ENCODE results near the gene UTP18. TPM values are rescaled to one million over a fixed set of nuclear protein-coding genes. Genes with fewer than 3 reads are reported as not detected.
A peak's percentile ranks its signal among the peaks of the same experiment; 100 is the strongest.
"Not testable (repeated sequence)": the region's sequence is repeated elsewhere in the genome, so short reads cannot be mapped to it uniquely, and the experiment has no call there.

UTP18 gene
- total RNA-seq, result 10 to 100 TPM; 46.1 to 49.3 TPM
- 10 to 100 TPM; 42.5 to 70.8 (median 54.4) TPM for polyA plus RNA-seq
- total RNA-seq, result 57.9 to 163 (median 83.8) reads per million in 6 experiments

DNA sequence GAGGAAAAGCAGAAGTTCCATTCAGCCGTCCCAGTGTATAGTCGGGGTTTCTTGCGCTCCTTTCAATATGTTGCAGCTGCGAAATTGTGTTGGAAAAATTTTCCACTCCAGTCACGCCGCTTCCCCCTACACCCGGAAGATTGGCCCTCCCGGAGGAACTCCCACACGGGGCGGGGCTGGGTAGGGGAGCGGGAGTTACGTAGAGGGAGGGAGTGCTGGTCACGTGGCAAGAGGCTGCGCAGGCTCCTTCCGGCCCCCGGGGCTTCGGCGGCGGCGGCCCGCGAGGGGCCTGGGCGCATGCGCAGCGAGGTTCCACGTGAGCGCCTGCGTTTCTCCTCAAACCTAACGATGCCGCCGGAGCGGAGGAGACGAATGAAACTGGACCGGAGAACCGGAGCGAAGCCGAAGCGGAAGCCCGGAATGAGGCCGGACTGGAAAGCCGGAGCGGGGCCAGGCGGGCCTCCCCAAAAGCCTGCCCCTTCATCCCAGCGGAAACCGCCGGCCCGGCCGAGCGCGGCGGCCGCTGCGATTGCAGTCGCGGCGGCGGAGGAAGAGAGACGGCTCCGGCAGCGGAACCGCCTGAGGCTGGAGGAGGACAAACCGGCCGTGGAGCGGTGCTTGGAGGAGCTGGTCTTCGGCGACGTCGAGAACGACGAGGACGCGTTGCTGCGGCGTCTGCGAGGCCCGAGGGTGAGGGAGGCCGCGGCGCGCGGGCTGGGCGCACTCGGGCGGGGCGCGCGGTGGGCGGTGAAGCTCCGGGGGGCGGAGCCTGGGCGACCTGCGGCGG lies at the start of gene UTP18:
UTP18 (plus strand) TSS at position 310 of the 787 bp plus-strand sequence; CDS start at position 349, 39 bp downstream.
- Mint-ChIP-seq H3K9me3 (no peaks in the 10 kb centered on the region), H3K27me3 (no peaks in the 10 kb centered on the region), H3K27ac (peak within 1 kb of the TSS; percentile 92 to 99 (median 98)), H3K4me1 (peaks cover 24 to 78% (median 66%) of the 10 kb centered on the region in 4 donors), H3K4me3 (peak within 1 kb of the TSS; percentile 85 to 99 (median 96)), H3K36me3 (peaks cover 0 to 53% (median 8%) of the 10 kb centered on the region in 3 donors)
- POLR2A ChIA-PET, result interaction anchor here (1.1 to 1.7 kb wide), 3 partner anchors 26 to 394 kb away, joined by 3 to 4 read pairs (median 3); partner anchors contain the start of gene TOB1
- ATAC-seq (peak; percentile 71 to 80), DNase-seq (peak; percentile 94 to 99 (median 97))

- POLR2A ChIA-PET, result no interaction called here
- Mint-ChIP-seq H3K9me3 (no peaks in the 10 kb centered on the region), H3K27me3 (no peaks in the 10 kb centered on the region), H3K36me3 (peaks cover 0 to 88% (median 22%) of the 10 kb centered on the region in 3 donors), H3K4me1 (peaks cover 0 to 2% (median under 1%) of the 10 kb centered on the region in 4 donors), H3K27ac (peak overlapping the region in 1 of 10 donors; percentile 9), H3K4me3 (no peak overlapping the region)
- DNase-seq (no peak), ATAC-seq (no peak)
Measured at GRCh38 chr17:51214920-51215319, 45.4 kb upstream of the UTP18 start.

DNA sequence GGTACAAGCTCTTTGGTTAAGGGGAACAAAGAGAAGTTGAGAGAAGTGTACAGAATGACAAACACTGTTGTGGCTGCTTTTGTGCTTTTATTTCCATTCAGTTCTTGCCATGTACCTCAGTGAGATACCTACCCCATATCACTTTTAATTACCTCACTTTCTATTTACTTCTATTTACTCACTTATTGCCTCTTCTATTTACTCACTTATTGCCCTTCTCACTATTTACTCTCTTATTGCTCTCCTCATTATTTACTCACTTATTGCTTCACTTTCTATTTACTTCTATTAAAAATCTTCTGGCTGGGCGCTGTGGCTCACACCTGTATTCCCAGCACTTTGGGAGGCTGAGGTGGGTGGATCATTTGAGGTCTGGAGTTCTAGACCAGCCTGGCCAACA lies 42.4 kb upstream of the UTP18 start:
- POLR2A ChIA-PET, result no interaction called here
- H3K4me1 Mint-ChIP-seq, result peaks cover 0 to 5% (median 3%) of the 10 kb centered on the region in 4 donors
- H3K36me3 Mint-ChIP-seq, result peaks cover 0 to 91% (median 22%) of the 10 kb centered on the region in 3 donors
- peak overlapping the region in 3 of 10 donors; percentile 15 to 69 (median 51) for H3K27ac Mint-ChIP-seq
- no peaks in the 10 kb centered on the region for H3K27me3 Mint-ChIP-seq
- H3K4me3 Mint-ChIP-seq, result no peak overlapping the region
- no peak for ATAC-seq
- H3K9me3 Mint-ChIP-seq, result no peaks in the 10 kb centered on the region
- DNase-seq, result no peak

DNA sequence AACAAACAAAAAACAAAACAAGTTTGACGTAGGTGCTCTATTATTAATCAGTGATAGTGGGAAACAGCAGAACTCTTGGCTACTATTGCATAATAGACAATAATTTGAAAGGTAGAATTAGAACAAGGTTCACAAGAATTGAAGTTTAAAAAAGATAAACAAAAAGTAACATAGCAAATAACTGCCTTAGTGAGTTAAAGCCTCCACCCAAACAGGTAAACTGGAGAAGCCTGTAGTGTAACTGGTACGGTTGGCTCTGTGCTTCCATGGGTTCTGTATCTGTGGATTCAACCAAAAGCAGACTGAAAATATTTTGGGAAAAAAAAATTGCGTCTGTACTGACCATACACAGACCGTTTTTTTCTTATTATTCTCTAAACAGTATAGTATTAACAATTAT lies 39.0 kb upstream of the UTP18 start:
- H3K4me3 Mint-ChIP-seq, result no peak overlapping the region
- peak overlapping the region in 1 of 10 donors; percentile 66 for H3K27ac Mint-ChIP-seq
- DNase-seq (no peak), ATAC-seq (no peak)
- H3K9me3 Mint-ChIP-seq, result no peaks in the 10 kb centered on the region
- POLR2A ChIA-PET, result no interaction called here
- H3K36me3 Mint-ChIP-seq, result peaks cover 0 to 88% (median 25%) of the 10 kb centered on the region in 3 donors
- H3K27me3 Mint-ChIP-seq, result no peaks in the 10 kb centered on the region
- H3K4me1 Mint-ChIP-seq, result peaks cover 8 to 20% (median 14%) of the 10 kb centered on the region in 4 donors

- H3K4me1 Mint-ChIP-seq, result peaks cover 8 to 29% (median 21%) of the 10 kb centered on the region in 4 donors
- no peak for DNase-seq
- peaks cover 0 to 70% (median 12%) of the 10 kb centered on the region in 3 donors for H3K36me3 Mint-ChIP-seq
- no peaks in the 10 kb centered on the region for H3K27me3 Mint-ChIP-seq
- H3K9me3 Mint-ChIP-seq, result no peaks in the 10 kb centered on the region
- no peak overlapping the region for H3K4me3 Mint-ChIP-seq
- no peak for ATAC-seq
- peak overlapping the region in 7 of 10 donors; percentile 11 to 70 (median 17) for H3K27ac Mint-ChIP-seq
- POLR2A ChIA-PET, result no interaction called here
Measured at GRCh38 chr17:51224402-51225262, 35.7 kb upstream of the UTP18 start.

DNA sequence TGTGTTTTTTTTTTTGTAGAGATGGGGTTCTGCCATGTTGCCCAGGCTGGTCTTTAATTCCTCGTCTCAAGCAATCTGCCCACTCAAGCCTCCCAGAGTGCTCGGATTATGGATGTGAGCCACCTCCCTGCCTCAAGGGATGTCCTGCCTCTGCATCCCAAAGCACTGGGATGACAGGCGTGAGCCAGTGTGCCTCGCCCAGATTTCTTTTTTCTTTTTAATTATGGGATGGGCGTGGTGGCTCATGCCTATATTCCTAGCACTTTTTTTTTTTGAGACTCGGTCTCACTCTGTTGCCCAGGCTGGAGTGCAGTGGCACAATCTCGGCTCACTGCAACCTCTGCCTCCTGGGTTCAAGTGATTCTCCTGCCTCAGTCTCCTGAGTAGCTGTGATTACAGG lies 34.8 kb upstream of the UTP18 start:
- H3K4me3 Mint-ChIP-seq, ATAC-seq, H3K27ac Mint-ChIP-seq, POLR2A ChIA-PET, H3K27me3 Mint-ChIP-seq, DNase-seq, H3K9me3 Mint-ChIP-seq: not testable (repeated sequence)
- Mint-ChIP-seq H3K36me3 (peaks cover 0 to 70% (median 8%) of the 10 kb centered on the region in 3 donors), H3K4me1 (peaks cover 13 to 38% (median 30%) of the 10 kb centered on the region in 4 donors)

DNA sequence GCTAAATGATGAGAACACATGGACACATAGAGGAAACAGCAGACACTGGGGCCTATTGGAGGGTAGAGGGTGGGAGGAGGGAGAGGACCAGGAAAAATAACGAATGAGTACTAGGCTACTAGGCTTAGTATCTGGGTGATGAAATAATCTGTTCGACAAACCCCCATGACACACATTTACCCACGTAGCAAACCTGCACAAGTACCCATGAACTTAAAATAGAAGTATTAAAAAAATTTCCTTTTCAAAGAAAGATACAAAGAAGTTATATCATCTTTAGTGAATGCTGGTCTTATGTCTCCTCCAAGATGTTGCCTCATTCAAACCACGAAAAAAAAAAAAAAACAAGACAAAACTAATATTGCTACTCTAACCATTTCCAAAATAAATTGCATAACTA lies 32.2 kb upstream of the UTP18 start:
- ATAC-seq (no peak), DNase-seq (no peak)
- H3K4me1 Mint-ChIP-seq, result peaks cover 19 to 51% (median 40%) of the 10 kb centered on the region in 4 donors
- H3K36me3 Mint-ChIP-seq, result peaks cover 0 to 53% (median 3%) of the 10 kb centered on the region in 3 donors
- no peaks in the 10 kb centered on the region for H3K9me3 Mint-ChIP-seq
- H3K4me3 Mint-ChIP-seq, result no peak overlapping the region
- H3K27me3 Mint-ChIP-seq, result no peaks in the 10 kb centered on the region
- peak overlapping the region in 4 of 10 donors; percentile 29 to 68 (median 58) for H3K27ac Mint-ChIP-seq
- POLR2A ChIA-PET, result interaction anchor here (0.7 kb wide), 2 partner anchors 58 to 89 kb away, joined by 3 read pairs; no protein-coding TSS in a partner anchor

GRCh38 chr17:51229889-51230288 lies 30.5 kb upstream of the UTP18 start:
- Mint-ChIP-seq H3K36me3 (peaks cover 0 to 43% (median 0%) of the 10 kb centered on the region in 3 donors), H3K9me3 (no peaks in the 10 kb centered on the region), H3K27me3 (no peaks in the 10 kb centered on the region), H3K4me3 (no peak overlapping the region), H3K27ac (peak overlapping the region in 4 of 10 donors; percentile 42 to 66 (median 54)), H3K4me1 (peaks cover 18 to 49% (median 42%) of the 10 kb centered on the region in 4 donors)
- POLR2A ChIA-PET, result no interaction called here
- no peak for DNase-seq
- ATAC-seq, result no peak

GRCh38 chr17:51230306-51230705 lies 30.0 kb upstream of the UTP18 start:
- Mint-ChIP-seq H3K27ac (peak overlapping the region in 5 of 10 donors; percentile 3 to 66 (median 42)), H3K36me3 (peaks cover 0 to 38% (median under 1%) of the 10 kb centered on the region in 3 donors), H3K4me3 (no peak overlapping the region), H3K9me3 (no peaks in the 10 kb centered on the region), H3K4me1 (peaks cover 16 to 46% (median 38%) of the 10 kb centered on the region in 4 donors), H3K27me3 (no peaks in the 10 kb centered on the region)
- ATAC-seq, result no peak
- DNase-seq, result no peak
- POLR2A ChIA-PET, result no interaction called here

DNA sequence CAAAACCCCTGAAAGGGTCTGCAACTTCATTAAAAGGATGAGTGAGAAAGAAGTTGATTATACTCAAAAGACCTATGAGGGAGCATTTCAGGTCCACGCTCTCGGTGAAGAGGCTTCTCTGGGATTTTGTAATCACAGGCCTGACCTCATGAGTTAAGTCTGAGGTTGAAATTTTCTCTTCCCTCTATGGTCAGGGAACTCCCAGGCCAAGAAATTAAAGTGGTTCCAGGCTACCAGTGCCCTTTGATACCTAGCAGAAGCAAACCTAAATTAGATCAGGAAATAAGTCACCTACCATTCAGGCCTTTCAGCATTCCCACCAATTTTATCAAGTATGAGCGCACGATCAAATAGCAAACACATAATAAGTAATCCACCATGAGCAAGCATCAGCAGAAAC lies 28.3 kb upstream of the UTP18 start:
- Mint-ChIP-seq H3K27me3 (no peaks in the 10 kb centered on the region), H3K4me3 (no peak overlapping the region), H3K36me3 (peaks cover 0 to 33% (median 3%) of the 10 kb centered on the region in 3 donors), H3K27ac (peak overlapping the region in 1 of 10 donors; percentile 19), H3K4me1 (peaks cover 16 to 56% (median 39%) of the 10 kb centered on the region in 4 donors), H3K9me3 (no peaks in the 10 kb centered on the region)
- ATAC-seq, result no peak
- POLR2A ChIA-PET, result no interaction called here
- DNase-seq, result no peak

- POLR2A ChIA-PET, result interaction anchor here (1.0 kb wide), 1 partner anchor 26 kb away, joined by 3 read pairs; the partner anchor contains the start of genes MBTD1 and UTP18
- peaks cover 21 to 65% (median 52%) of the 10 kb centered on the region in 4 donors for H3K4me1 Mint-ChIP-seq
- H3K9me3 Mint-ChIP-seq, result no peaks in the 10 kb centered on the region
- H3K36me3 Mint-ChIP-seq, result peaks cover 0 to 25% (median 3%) of the 10 kb centered on the region in 3 donors
- DNase-seq (no peak), ATAC-seq (no peak)
- no peak overlapping the region for H3K27ac Mint-ChIP-seq
- H3K4me3 Mint-ChIP-seq, result no peak overlapping the region
- no peaks in the 10 kb centered on the region for H3K27me3 Mint-ChIP-seq
Measured at GRCh38 chr17:51234162-51234561, 26.2 kb upstream of the UTP18 start.

GRCh38 chr17:51238255-51238887 lies 22.0 kb upstream of the UTP18 start:
- Mint-ChIP-seq H3K4me1 (peaks cover 12 to 54% (median 50%) of the 10 kb centered on the region in 4 donors), H3K27me3 (no peaks in the 10 kb centered on the region), H3K36me3 (peaks cover 0 to 7% (median 3%) of the 10 kb centered on the region in 3 donors), H3K27ac (peak overlapping the region in 9 of 10 donors; percentile 0 to 80 (median 30)), H3K9me3 (no peaks in the 10 kb centered on the region), H3K4me3 (peak overlapping the region in 9 of 10 donors; percentile 20 to 69 (median 59))
- DNase-seq (peak in 2 of 10 donors; percentile 7 to 12), ATAC-seq (peak; percentile 78 to 88)
- POLR2A ChIA-PET, result interaction anchor here (0.6 kb wide), 1 partner anchor 84 kb away, joined by 5 read pairs; no protein-coding TSS in a partner anchor

Data from naive thymus-derived CD8-positive, alpha-beta T cell (primary cell).